CD4-positive, alpha-beta T cell treated with Interleukin-12 subunit alpha and Interleukin-12 subunit beta, for 1 hour (primary cell): ENCODE data around the gene TM9SF2.
A peak's percentile ranks its signal among the peaks of the same experiment; 100 is the strongest.
"Not testable (repeated sequence)": the region's sequence is repeated elsewhere in the genome, so short reads cannot be mapped to it uniquely, and the experiment has no call there.

Source experiments
- DNase-seq: peaks from one replicate; pipeline ENCODE4 v3.0.0-alpha.2; 2020

The TM9SF2 gene, protein sequence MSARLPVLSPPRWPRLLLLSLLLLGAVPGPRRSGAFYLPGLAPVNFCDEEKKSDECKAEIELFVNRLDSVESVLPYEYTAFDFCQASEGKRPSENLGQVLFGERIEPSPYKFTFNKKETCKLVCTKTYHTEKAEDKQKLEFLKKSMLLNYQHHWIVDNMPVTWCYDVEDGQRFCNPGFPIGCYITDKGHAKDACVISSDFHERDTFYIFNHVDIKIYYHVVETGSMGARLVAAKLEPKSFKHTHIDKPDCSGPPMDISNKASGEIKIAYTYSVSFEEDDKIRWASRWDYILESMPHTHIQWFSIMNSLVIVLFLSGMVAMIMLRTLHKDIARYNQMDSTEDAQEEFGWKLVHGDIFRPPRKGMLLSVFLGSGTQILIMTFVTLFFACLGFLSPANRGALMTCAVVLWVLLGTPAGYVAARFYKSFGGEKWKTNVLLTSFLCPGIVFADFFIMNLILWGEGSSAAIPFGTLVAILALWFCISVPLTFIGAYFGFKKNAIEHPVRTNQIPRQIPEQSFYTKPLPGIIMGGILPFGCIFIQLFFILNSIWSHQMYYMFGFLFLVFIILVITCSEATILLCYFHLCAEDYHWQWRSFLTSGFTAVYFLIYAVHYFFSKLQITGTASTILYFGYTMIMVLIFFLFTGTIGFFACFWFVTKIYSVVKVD

DNA sequence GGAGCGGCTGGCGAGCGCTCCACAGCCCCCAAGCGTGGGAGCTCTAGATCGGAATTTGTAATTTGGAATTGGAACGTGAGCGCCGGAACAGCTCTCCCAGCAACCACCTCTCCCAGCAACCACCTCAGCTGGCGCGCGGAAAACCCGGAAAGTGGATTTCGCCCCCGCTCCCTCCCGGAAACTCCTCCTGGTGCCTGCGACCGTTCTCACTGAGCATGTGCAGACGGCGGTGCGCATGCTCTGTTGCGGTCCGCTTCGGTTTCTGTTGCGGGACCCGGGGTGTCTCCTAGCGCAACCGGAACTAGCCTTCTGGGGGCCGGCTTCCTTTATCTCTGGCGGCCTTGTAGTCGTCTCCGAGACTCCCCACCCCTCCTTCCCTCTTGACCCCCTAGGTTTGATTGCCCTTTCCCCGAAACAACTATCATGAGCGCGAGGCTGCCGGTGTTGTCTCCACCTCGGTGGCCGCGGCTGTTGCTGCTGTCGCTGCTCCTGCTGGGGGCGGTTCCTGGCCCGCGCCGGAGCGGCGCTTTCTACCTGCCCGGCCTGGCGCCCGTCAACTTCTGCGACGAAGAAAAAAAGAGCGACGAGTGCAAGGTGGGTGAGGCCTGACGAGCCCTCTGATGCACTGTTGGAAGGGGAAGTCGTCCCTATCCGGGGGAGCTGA lies at the start of gene TM9SF2:
Gene TM9SF2, plus strand, starts transcription at position 289 of the 664 bp plus-strand sequence. Its CDS starts 135 bp downstream, at position 424.
- peak; percentile 98 for DNase-seq

- no peak for DNase-seq
These were observed 46.6 kb upstream of the TM9SF2 start for GRCh38 chr13:99454518-99455183.

DNA sequence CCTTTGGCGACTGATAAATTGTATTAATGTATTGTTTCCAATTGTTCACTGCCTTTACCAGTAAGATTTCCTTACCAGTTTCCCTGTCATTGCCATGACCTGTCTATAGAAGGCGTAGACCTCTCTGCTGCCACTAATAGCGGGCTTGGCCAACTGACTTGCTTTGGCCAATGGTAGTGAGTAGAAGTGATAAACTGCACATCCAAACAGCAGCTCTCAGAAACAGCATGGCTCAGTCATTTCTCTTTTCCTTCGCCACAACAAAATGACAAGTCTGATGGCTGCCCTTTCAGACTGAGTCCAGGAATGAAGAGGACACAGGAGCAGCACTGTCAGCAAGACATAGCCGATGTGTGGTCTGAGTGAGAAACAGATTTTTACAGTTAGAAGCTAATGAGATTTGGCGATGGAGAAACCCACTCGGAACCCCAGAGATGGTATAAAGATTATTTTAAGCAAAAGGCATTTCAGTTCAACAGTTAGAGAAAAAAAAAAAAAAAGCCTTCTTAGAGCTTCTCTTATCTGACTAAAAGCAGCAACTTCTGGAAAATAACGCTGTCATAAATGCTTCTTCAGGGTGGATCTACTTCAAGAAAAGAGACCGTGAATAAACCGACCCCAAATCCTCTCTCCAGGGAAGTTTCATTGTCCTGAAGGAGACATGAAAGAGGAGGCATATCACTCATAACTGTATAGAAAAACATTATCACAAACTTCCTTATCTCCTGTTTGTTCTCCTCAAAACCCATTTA lies 42.0 kb upstream of the TM9SF2 start:
- DNase-seq: no peak

GRCh38 chr13:99460802-99461201 lies 40.5 kb upstream of the TM9SF2 start:
- not testable (repeated sequence) for DNase-seq

DNA sequence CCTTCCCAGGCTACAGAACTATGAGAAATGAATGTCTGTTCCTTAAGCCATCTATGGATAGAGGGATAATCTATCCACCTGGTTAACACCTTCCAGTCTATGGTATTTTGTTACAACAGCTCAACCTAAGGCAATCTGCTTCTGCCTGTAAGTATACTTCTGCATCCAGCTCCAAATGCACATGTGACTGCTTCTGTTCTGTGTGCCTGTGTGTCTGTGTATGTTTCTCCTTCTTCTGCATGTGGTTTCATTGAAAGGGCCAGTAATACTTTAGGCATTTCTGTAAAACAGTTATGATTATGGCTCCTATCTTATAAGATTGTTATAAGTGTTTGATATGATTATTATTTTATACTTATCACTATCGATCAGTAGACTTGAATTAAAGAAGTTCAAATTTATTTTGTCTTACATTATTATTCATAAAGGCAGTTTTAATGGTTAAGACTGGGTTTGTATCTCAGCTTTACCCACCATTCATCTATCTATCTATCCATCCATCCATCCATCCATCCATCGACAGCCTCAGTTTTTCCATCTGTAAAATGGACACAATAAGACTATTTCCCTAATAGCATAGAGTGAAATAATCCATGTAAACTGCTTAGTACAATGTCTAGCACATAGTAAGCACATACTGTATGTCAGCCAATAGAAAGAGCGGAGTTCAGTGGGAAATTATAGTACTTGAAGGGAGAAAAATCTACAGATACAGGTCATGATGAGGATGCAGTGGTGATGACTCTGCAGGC lies 37.5 kb upstream of the TM9SF2 start:
- DNase-seq: no peak

- peak; percentile 2 for DNase-seq
These were observed 36.8 kb upstream of the TM9SF2 start for GRCh38 chr13:99464441-99464949.

DNA sequence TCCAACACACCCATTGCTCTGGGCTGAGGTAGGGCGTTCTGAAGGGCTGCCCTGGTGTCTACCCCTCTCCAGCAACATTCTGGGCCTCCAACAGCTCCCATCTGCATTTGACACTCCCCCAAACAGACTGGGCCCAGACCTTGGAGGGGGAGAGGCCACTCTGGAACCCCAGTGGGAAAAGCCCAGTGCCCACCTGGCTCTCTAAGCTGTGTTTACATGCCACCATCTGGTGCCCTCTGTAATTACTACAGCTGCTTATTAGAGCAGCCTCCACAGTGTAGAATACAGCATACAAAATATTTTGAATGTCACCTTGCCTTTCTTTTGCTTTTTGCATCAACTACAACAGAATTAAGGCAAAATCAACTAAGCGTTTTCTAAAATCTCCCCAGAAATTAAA lies 35.8 kb upstream of the TM9SF2 start:
- DNase-seq: no peak

GRCh38 chr13:99467764-99468163 lies 33.5 kb upstream of the TM9SF2 start:
- no peak for DNase-seq

GRCh38 chr13:99469041-99469440 lies 32.2 kb upstream of the TM9SF2 start:
- no peak for DNase-seq

- no peak for DNase-seq
These were observed 31.2 kb upstream of the TM9SF2 start for GRCh38 chr13:99470027-99470426.

DNA sequence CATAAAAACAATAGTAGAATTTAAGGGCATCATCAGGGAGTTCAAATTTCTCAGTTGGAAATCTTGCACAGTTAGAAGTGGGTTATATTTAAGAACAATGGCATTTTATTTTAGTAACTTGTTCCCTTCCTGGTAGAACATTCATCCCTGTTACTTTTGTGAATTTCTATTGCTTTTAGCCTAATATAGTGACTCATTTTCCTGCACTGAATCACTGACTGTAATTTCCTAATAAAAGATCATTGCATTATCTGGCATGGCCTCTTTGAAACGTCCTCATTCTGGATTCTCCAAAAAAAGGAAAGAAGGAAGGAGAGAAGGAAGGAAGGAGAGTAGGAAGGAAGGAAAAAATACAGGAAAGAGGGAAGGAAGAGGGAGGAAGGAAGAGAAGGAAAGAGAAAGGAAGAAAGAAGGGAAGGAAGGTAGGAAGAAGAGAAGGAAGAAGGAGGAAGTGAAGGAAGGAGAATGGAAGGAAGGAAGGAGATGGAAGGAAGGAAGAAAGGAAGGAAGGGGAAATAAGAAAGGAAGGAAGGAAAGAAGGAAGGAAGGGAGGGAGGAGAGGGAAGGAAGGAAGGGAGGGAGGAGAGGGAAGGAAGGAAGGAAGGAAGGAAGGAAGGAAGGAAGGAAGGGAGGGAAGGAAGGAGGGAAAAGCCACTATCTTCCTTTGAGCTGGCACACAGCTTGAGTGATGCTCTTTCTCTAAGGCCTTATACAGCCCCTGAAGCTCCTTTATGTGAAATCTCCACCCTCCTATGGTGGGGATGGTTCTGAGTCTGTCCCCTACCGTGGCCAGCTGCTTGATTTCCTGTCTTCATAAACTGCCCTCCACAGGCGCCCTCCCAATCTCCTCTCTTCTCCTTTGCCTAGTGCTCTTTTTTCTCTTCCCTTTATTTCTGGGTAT lies 29.8 kb upstream of the TM9SF2 start:
- no peak for DNase-seq

DNA sequence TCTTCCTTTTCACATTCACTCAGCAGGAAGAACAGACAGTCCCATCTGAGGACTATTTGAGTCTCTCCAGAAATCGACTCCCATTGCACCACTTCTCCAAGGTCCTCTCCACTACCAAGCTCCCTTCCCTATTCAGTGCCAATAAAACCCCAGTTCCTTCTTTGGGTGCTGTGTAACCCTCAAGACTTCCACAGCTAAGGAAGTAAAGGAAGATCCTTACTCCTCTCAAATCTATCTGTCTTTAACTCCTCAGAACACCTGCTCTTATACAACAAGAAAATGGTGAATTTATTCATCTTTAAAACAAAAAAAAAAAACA lies 29.2 kb upstream of the TM9SF2 start:
- no peak for DNase-seq

DNA sequence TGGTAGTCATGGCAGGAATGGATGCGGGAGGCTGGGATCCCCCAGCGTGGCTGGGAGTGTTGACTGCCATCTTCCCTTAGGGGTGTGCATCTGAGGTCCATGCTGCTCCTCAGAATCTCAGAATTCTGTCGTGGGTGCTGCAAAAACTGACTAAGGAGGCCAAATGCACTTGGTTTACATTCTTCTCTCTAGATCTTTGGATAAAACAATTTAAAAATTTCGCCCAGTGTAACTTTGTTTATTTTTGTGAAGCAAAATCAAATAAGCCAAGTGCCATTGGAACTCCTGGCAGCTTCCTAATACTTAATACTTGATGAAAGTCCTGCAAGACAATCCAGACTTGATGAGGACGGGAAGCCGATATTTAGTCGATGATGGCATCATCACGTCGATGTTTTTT lies 27.8 kb upstream of the TM9SF2 start:
- no peak for DNase-seq

DNA sequence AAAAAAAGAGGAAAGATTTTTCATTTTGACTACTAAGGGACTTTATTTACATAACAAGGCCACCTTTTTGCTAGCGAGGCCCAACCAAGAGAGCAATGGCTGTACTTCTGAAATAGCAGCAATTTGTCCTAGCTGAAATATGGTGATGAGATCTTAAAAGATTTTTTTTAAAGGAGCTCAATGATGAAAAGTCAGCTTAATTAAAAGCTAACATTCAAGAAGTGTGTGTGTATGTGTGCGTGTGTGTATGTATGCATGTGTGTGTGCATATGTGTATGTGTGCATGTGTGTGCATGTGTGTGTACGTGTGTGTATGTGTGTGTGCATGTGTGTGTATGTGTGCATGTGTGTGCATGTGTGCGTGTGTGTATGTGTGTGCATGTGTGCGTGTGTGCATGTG lies 24.6 kb upstream of the TM9SF2 start:
- no peak for DNase-seq

GRCh38 chr13:99477493-99477892 lies 23.8 kb upstream of the TM9SF2 start:
- no peak for DNase-seq

GRCh38 chr13:99481366-99481765 lies 19.9 kb upstream of the TM9SF2 start:
- no peak for DNase-seq

- peak; percentile 26 for DNase-seq
These were observed 16.8 kb upstream of the TM9SF2 start for GRCh38 chr13:99484473-99484872.

DNA sequence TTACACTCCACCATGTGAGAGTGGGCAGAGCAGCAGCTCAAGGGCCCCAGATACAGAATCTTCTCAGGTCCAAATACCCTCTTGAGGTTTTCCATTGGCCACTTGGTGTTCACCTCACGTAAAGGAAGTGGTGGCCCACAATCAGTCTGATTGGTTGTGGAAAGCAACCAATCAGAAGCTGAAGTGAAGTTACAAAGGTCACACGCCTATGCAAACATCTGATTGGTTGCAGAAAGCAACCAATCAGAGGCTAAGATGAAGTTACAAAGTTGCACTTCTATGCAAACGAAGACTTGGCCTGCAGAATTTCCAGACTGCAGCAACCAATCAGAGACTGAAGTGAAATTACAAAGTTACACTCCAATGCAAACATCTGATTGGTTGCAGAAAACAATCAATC lies 14.3 kb upstream of the TM9SF2 start:
- DNase-seq: no peak

GRCh38 chr13:99489028-99489427 lies 12.2 kb upstream of the TM9SF2 start:
- no peak for DNase-seq

DNA sequence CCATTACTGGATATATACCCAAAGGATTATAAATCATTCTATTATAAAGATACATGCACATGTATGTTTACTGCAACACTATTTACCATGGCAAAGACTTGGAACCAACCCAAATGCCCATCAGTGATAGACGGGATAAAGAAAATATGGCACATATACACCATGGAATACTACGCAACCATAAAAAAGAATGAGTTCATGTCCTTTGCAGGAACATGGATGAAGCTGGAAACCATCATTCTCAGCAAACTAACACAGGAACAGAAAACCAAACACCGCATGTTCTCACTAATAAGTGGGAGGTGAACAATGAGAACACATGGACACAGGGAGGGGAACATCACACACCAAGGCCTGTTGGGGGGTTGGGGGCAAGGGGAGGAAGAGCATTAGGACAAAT lies 9.5 kb upstream of the TM9SF2 start:
- DNase-seq: not testable (repeated sequence)
